GM18861 (cell line): ENCODE results near the gene ZNRF3.
"Not testable (repeated sequence)": the region's sequence is repeated elsewhere in the genome, so short reads cannot be mapped to it uniquely, and the experiment has no call there.

Experiments
- ATAC-seq: cut with Tn5 transposase; IDR thresholded peaks from one replicate; pipeline ENCODE4 v1.9.1; 2021; ENCODE audit not compliant: unreplicated experiment

Gene ZNRF3

DNA sequence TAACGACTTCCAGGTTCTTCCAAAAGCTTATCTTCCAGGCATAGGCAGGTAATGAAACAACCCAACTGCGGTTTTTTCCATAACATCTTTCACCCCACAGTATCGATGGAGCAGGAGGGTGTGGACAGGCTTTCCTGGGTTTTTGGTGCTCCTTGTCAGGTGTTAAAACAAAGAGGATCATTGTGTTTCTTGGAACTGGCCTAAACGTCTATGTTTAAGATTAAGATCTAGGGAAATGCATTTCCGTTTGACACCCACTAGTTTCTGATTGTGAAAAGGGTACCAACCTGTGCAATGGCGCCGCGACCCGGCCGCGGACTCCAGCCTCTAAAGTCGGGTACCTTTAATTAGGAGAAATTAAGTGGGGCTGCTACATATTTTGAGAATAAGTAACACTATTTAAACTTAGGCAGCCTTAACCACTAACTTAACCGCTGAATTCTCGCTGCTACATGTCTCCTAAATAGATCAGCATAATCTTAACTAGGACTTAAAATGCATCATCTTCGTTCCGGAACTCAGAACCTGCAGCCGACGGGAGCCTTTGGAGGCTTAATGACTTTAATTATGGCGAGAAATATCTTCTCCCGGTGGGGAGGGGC, 146.7 kb downstream of the ZNRF3 start:
- no peak for ATAC-seq

DNA sequence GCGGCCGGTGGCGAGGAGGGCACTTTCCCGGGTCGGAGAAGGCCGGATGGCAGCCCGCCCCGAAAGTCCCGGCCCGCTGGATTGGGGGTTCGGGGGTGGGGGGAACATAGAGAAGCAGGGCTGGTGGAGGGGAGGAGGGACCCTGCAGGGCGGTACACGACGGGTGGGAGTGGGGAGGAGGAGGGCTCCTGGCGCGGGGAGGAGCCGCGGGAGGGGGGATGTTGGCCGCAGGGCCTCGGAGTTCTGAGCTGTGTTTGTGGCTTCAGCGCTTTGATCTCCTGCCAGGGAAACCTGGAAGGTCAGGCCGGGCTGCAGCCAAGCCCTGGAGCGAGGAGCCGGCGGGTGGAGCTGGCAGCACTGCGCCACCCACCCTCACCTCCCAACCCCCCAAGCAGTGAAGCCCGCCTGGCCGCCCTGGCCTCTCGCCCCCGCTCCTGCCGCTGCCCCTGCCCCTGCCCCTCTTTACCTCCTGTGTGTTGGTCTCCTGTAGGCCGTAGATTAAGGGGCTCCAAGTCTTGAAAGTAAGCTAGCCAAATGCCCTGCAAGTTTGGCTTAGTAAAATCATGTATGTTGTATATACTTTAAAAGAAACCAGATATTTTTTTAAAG, 147.3 kb downstream of the ZNRF3 start:
- ATAC-seq: no peak

DNA sequence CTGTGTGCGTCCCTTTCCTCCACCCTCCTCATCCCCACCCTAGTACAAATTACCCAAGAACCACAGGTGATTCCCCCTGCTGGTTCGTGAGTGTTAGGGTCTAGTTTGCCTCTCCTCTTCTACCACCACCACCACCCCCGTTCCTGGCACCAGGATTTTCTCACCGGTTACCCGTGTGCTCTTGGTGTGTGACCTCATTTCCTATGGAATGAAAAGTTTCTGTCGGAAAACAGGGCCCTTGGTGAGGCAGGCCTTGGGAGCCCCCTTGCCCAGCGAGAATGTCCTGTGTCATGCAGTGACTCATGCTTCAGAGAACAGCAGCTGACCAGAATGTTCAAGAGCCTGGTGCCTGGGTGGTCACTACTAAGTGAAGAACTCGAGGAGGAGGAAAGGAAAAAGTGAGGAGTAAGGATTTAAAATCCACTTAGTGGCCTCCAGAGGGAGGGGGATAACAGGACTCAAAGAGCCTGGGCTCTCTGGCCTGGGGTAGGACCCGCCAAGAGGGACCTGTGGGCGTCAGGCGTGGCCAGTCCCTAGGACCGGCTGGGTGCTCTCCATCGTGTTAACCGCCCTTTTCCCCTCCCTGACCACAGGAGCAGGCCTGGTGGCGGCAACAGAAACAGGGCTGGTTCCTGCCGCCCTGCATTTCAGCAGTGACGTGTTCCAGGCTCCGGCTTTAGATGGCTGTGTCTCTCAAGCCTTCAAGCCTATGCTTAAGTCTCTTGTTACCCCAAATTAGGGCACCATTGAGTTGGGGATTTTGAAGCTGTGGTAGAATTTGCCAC, 148.0 kb downstream of the ZNRF3 start:
- no peak for ATAC-seq

DNA sequence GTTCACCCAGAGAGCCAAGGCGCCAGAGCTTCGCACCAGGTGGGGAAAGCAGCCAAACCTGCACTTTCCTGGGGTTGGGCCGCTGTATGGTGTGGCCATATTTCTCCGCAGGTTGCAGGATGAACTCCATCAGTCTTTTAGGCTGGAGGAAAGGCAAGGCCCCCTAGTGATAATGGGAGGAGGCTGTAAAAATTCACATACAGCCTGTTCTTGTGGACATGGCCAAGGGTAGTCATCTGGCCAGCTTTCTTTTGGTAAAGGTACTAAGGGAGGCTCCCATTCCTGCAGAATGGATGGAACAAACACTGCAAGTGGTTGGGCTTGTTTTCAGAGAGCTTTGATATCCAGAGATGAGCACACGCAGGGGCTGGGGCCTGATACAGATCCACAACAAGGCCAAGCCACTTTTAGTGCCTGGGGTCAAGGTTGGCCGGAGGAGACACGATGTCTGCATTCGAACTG, 148.7 kb downstream of the ZNRF3 start:
- no peak for ATAC-seq

DNA sequence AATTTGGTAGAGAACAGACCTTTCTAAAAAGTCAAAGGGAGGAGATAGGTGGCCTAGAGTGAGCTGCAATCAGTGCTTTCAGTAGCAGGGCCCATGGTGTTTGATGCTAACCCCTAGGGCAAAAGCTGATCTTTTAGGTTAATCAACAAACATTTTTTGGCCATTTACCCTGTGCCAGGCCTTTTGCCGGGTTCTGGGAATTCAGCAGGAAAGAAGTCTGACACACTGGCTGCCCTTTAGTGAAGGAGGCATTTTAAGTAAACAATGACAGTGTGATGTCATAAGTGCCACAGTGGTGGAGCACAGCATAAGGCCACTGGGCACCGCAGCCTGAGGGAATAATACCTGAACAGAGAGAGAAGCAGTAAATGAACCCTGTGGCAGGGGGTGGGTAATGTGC, 149.2 kb downstream of the ZNRF3 start:
- ATAC-seq: no peak

DNA sequence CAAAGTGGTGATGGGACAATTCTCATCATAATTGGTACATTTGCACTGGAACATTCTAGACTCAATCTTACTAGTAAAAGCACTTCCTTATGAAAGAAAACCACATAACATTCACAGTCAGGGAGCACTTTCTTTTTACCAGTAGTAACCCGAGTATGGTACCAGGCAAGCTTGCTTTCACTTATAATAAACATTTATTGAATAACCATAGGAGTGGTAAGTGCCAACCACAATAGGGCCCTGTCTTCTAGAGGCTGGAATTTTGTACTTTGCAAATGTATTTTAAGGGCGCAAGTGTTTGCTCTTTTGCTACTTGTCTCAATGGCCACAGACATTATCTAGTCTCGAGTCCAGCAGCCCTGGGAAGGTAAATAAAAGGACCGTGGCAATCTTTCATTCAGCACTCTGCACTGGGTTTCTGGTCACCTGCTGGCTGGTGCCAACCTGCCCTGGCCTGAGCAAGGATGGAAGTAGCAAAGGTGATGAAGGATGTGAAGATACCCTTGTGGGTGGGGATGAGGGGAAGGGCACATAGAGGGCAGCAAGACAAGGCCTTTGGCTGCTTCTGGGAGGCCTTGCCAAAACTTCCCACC, 154.1 kb downstream of the ZNRF3 start:
- ATAC-seq: no peak

DNA sequence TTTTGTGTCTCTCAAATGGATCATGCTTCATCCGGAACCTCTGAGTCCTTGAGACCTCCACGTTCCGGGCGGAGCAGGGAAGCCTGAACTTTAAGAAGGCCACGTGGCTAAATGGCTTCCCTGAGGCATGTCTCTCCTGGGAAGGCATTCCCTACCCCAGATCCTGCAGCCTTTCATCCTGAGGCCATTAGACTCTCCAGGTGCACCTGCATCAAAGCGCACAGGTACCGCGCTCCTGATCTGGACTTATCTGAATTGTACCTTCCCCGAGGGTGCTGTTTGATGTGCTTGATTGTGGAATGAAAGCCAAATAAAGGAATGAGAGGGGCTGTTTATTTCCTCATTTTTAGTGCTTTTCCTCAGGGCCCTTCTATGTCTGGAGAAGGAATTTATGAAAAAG, 155.8 kb downstream of the ZNRF3 start:
- no peak for ATAC-seq

DNA sequence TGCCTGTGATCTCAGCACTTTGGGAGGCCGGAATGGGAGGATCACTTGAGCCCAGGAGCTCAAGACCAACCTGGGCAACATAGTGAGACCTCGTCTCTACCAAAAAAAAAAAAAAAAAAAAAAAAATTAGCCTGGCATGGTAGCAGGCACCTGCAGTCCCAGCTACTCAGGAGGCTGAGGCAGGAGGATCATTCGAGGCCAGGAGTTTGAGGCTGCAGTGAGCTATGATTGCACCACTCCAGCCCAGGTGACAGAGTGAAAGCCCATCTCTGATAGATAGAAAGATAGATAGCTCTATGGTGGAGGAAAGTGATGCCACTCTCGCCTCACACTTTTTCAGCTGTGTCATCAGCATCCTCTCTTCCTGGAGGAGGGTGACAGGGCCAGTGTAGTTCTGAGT, 156.3 kb downstream of the ZNRF3 start:
- ATAC-seq: not testable (repeated sequence)

DNA sequence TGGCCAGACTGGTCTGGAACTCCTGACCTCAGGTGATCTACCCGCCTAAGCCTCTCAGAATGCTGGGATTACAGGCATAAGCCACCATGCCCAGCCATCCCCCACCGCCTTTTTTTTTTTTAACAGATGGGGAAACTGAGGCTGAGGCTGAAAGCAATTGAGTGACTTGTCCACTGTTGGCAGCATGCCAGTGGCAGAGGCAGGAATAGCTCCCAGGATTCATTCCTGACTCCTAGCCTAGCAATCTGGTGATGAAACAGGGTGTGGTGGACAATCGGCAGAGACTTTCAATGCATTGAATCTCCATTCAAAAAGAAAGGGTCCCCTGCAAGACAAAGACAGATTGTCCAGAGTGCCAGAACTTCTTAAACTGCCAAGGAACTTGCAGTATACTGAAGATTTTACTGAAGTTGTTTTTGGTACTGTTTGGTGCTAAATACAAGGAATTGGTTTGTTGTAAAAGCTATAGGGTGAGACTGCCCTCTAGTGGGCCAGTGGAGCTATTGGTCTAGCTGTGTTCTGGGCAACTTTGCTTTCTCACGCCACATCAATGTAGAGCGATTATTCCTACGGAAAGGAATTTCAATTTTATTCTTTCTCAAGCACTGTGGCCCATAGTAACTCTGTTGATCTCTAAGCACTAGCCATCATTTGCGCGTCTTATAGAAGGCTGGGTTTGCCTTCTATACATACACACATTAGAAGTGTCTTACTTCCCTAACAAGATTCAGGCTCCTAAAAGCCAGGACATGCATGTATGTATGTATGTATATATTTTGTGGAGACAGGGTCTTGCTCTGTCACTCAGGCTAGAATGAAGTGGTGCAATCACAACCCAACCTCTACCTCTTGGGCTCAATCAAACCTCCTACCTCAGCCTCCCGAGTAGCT, 157.3 kb downstream of the ZNRF3 start:
- ATAC-seq: no peak

DNA sequence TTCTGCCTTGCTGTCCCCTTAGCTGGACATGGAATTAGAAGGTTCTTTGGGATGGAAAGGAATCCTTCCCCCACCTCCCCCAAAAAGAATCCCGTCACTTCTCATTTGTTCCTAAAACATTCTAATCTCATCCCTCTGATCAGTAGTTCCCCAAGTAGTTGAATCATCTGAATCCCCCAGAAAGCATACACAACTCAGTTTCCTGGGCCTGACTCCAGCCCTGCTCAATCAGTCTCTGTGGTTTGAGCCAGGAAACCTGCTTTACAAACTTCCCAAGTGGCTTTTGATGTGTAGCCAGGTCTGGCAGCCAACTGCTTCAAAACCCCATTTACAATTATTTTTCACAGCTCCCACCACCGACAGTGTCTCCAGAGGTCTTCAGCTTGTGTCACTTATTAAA, 158.0 kb downstream of the ZNRF3 start:
- ATAC-seq: no peak

DNA sequence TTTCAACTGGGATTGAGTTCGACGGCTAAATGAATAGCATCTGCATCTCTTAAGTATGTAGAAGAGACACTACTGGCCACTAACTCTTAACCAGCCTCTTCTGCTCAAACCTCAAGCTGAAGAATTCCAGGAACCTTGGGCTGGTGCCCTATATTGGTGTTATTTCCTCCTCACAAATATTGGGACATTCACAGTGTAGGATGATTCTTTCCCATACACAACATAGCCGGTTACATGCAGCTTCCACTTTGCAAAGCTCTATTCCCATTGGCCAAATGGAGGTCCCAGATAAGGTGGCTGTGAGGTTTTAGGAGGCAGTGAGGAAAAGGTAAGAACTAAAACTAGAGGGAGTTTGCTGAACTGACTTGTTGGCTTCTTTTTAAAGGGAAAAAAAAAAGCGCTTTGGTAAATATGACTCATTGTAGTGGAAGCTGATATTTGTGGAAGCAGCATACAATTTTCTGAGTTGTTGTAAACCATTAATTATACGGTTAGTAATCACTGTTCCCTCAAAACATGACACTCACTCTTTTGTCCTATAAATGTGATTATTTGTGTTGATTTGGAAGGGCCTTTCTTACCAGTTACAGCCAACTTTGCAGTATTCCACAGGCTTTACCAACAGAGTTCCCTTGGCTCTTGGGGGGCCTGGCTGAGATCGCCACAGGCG, 160.7 kb downstream of the ZNRF3 start:
- ATAC-seq: no peak

DNA sequence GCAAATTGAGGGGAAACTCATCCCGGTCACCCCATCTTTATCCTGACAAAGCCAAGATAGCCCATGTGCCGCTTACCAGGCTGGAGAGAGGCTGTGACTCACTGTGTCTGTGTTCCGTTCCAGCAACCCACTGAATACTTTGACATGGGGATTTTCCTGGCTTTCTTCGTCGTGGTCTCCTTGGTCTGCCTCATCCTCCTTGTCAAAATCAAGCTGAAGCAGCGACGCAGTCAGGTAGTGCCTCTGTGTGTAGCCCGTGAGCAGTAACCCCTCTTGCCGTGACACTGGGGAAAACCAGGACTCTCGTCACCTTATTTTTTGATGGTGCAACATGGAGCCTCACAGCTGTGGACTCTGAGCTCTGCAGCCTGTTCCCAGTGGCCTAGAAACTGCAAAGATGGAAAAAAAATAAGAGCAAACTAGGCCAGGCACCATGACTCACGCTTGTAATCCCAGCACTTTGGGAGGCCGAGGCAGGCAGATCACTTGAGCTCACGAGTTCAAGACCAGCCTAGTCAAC, 161.3 kb downstream of the ZNRF3 start:
- ATAC-seq: no peak

DNA sequence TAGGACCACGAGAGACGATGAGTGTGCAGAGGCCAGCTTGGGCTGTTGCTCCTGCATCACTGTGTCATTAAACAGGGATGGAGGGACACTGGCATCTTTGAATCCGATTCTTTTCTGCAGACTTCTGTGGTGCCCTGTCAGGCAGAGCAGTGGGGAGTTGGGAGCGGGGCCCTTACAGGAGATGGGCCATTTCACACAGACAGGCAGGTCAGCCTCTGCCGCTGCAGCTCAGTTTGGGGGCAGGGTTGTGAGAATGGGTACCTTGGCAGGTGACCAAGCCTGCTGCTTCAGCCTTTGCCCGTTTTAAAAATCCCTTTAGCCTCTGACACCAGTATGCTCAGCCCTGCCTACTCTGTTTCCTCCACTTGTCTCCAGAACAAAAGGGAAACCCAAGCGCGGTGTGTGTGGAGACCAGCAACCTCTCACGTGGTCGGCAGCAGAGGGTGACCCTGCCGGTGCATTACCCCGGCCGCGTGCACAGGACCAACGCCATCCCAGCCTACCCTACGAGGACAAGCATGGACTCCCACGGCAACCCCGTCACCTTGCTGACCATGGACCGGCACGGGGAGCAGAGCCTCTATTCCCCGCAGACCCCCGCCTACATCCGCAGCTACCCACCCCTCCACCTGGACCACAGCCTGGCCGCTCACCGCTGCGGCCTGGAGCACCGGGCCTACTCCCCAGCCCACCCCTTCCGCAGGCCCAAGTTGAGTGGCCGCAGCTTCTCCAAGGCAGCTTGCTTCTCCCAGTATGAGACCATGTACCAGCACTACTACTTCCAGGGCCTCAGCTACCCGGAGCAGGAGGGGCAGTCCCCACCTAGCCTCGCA, 165.7 kb downstream of the ZNRF3 start:
- no peak for ATAC-seq

DNA sequence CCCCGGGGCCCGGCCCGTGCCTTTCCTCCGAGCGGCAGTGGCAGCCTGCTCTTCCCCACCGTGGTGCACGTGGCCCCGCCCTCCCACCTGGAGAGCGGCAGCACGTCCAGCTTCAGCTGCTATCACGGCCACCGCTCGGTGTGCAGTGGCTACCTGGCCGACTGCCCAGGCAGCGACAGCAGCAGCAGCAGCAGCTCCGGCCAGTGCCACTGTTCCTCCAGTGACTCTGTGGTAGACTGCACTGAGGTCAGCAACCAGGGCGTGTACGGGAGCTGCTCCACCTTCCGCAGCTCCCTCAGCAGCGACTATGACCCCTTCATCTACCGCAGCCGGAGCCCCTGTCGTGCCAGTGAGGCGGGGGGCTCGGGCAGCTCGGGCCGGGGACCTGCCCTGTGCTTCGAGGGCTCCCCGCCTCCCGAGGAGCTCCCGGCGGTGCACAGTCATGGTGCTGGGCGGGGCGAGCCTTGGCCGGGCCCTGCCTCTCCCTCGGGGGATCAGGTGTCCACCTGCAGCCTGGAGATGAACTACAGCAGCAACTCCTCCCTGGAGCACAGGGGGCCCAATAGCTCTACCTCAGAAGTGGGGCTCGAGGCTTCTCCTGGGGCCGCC, 166.4 kb downstream of the ZNRF3 start:
- ATAC-seq: no peak

DNA sequence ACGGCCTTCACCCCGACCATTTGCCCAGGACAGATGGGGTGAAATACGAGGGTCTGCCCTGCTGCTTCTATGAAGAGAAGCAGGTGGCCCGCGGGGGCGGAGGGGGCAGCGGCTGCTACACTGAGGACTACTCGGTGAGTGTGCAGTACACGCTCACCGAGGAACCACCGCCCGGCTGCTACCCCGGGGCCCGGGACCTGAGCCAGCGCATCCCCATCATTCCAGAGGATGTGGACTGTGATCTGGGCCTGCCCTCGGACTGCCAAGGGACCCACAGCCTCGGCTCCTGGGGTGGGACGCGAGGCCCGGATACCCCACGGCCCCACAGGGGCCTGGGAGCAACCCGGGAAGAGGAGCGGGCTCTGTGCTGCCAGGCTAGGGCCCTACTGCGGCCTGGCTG, 167.1 kb downstream of the ZNRF3 start:
- ATAC-seq: no peak

DNA sequence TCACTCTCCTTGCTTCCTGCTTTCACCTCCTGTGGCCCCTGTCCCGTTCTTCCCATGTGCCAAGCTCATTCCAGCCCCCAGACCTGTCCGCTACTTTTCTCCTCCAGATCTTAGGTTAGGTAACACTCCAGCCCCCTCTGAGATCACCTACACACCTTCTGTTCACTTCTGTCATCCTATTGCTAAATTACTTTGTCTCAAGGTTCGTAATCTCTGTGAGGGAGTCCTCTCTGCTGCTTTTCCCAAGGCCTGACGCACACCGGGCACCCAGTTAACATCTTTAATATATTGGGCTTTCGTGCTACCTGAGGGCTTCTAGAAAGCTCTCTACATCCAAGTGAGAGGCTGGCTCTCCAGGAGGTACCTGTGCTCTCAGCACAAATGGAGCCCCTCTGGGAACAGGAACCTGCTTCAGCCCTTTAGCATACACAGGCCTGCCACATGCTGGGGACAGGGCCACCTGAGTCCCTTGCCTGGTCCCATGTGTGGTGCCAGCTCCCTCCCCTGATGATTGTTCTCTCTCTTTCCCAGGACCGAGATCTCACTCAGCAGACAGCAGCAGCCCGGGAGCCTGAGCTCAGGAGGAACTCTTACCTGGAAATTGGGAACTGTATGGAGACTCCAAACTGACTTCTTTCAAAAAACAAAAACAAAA, 169.8 kb downstream of the ZNRF3 start:
- ATAC-seq: no peak

DNA sequence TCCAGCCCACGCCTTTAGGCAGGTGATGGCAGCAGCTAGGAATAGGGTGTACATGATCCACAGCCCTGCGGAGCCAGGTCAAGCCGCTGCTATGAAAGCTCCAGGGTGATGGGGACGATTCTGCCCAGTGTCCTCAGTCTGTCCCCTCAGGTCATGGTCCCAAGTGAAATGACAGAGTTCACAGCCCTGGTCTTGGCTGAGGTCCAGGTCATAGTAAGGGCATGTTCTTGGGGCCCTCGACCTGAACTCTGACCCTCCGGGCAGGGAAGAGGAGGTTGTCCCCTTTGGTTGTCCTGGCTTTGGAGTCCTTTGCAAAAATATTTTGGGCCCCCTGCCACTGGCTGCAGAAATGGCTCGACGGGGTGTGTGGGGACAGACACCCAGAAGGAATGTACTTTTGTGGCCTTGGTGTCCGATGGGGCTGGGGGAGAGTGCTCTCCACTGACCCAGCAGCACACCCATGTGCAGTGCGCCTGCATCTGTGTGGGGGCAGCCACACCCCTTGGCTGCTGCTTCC, 170.9 kb downstream of the ZNRF3 start:
- no peak for ATAC-seq

DNA sequence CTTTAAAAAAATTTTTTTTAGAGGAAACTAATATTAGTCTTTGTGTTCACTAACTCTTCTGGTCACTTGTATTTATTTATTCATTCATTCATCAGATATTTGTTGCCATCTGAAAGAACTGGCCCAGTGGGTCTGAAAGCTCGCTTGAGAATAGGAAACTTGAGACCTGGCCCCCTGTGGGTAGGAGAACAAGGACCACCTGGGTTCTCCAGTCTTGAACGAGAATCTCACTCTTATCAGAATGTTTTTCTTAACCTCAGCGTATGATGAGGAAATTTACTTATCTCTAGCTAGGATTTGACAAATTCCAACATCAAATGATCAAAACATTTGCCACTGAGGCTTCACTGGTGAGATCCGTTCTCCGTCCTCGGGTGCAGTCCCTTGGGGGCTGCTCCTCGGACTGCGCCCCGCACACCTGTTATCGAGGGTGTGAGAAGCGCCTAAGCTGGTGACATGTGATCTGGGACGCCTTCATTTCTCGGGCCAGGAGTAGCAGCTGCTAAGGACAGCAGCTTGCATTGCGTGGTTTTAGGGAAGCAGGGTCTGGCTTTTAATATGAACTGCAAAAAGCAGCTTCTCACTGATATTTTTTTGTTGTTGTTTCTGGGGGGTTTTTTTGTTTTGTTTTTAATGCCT, 171.9 kb downstream of the ZNRF3 start:
- no peak for ATAC-seq
